Transverse colon (tissue), 4 donors: ENCODE data around the gene COMP. TPM values are rescaled to one million over a fixed set of nuclear protein-coding genes. Genes with fewer than 3 reads are reported as not detected.

Source experiments
- DNase-seq: peaks from one replicate; pipeline ENCODE4 v3.0.0-alpha.2; 2019
- H3K27ac ChIP-seq, 4 donors: fragments of 200-600 bp; sonication (generic); 2 replicates each; pipeline ENCODE4 v1.5.1; 2016 to 2018; ENCODE audit warnings: inconsistent platforms in 4 of 4
- H3K27me3 ChIP-seq: fragments of 200-600 bp; sonication (generic); 2 replicates; pipeline ENCODE4 v1.5.1; 2017; ENCODE audit warnings: inconsistent platforms
- H3K36me3 ChIP-seq, 4 donors: fragments of 200-600 bp; sonication (generic); 2 replicates each; pipeline ENCODE4 v1.5.1; 2017 to 2019; ENCODE audit warnings: inconsistent platforms in 4 of 4
- H3K4me1 ChIP-seq, 4 donors: fragments of 200-600 bp; sonication (generic); 2 replicates each; pipeline ENCODE4 v1.5.1; 2017 to 2020; ENCODE audit warnings: inconsistent platforms in 4 of 4
- H3K4me3 ChIP-seq, 4 donors: fragments of 200-600 bp; sonication (generic); 1 replicate in 1 of 4; 2 replicates in 3 of 4; pipeline versions ENCODE4 v1.5.1 to v1.6.1; 2017 to 2019; ENCODE audit warnings: inconsistent platforms in 4 of 4
- H3K9me3 ChIP-seq, 2 donors: fragments of 200-600 bp; sonication (generic); 2 replicates each; pipeline ENCODE4 v1.5.1; 2017 to 2019; ENCODE audit warnings: inconsistent platforms in 2 of 2
- CTCF ChIP-seq, 5 experiments: fragments of 200-600 bp in 3 of 5; fragments of 450-650 bp in 2 of 5; sonication (generic) in 3 of 5; IDR thresholded peaks; 1 replicate in 2 of 5; 2 replicates in 3 of 5; pipeline ENCODE4 v1.5.1; 2016 to 2017; ENCODE audit warnings: antibody characterized with exemption in 5 of 5, inconsistent platforms in 3 of 5, mild to moderate bottlenecking in 2 of 5, moderate library complexity in 1 of 5
- EP300 ChIP-seq: sonication (generic); formaldehyde crosslinking; IDR thresholded peaks from one replicate; pipeline ENCODE4 v1.6.1; 2017; ENCODE audit warnings: antibody characterized with exemption, low read depth
- POLR2A ChIP-seq: fragments of 450-650 bp; IDR thresholded peaks from one replicate; pipeline ENCODE4 v1.6.1; 2016; ENCODE audit warnings: antibody characterized with exemption, mild to moderate bottlenecking, moderate library complexity
- POLR2AphosphoS5 ChIP-seq, 3 donors: sonication (generic); formaldehyde crosslinking; IDR thresholded peaks; one replicate each; pipeline ENCODE4 v1.6.1; 2016; ENCODE audit warnings: antibody characterized with exemption in 3 of 3
- WGBS, 2 donors: methylation state at CpG; one replicate each; pipeline ENCODE4 v1.1.5; 2018; ENCODE audit warnings: low coverage in 1 of 2; 5-methylcytosine and 5-hydroxymethylcytosine counted together
- in situ Hi-C, 4 donors: fragments of 200-750 bp; cut with MboI; loops; one replicate each; pipeline versions ENCODE4 v1.15.0 to v1.15.1; 2017; ENCODE audit warnings: low sequenced_read_pairs in 3 of 4, low pct_ligation_motif_present in 1 of 4, low pct_unique_long_range_greater_than_20kb in 1 of 4
- intact Hi-C: fragments of 100-400 bp; cut with DNase I; formaldehyde crosslinking; loops from one replicate; pipeline ENCODE4 v1.15.1; 2023; ENCODE audit warnings: low total_unique reads
- total RNA-seq, 4 donors: library from RNA; depleted of rRNA; stranded (reverse); fragments of >200 nt; gene quantifications; one replicate each; pipeline ENCODE4 v1.1.0, GENCODE V29; 2016

Gene COMP
- total RNA-seq = under 1 TPM in 2 of 4 donors, not detected in 2; 0.32 to 0.55 TPM

GRCh38 chr19:18790566-18791314 is at the start of gene COMP:
Gene COMP (minus strand): TSS chr19:18791305. CDS start chr19:18791269, 36 bp downstream.
- Histone ChIP-seq H3K4me1 (peaks cover 13 to 30% (median 22%) of the 10 kb centered on the region in 4 donors), H3K36me3 (no peaks in the 10 kb centered on the region), H3K27ac (no peak within 1 kb of the TSS), H3K9me3 (no peaks in the 10 kb centered on the region), H3K27me3 (peaks cover 97% of the 10 kb centered on the region), H3K4me3 (peak within 1 kb of the TSS in 2 of 4 donors; percentile 4 to 42)
- intact Hi-C loops = no loop called here
- in situ Hi-C loops = no loop called here
- no peak for TF ChIP-seq POLR2A
- no peak for TF ChIP-seq CTCF (IDR thresholded peaks at IDR 0.05)
- no peak for TF ChIP-seq EP300
- no peak for TF ChIP-seq POLR2AphosphoS5 (IDR thresholded peaks at IDR 0.05)
- DNase-seq = no peak
- WGBS, 2 donors = 3 to 8% methylated on average over 14 to 53 of the region's 61 CpGs

GRCh38 chr19:18840288-18841267 is 49.5 kb upstream of the COMP start:
- no peaks in the 10 kb centered on the region for H3K9me3 ChIP-seq
- H3K36me3 ChIP-seq = no peaks in the 10 kb centered on the region
- TF ChIP-seq POLR2A = no peak
- TF ChIP-seq POLR2AphosphoS5 (IDR thresholded peaks at IDR 0.05) = no peak
- no peak for TF ChIP-seq EP300
- TF ChIP-seq CTCF (IDR thresholded peaks at IDR 0.05) = no peak
- WGBS, 2 donors = 70 to 81% methylated on average over 2 to 26 of the region's 26 CpGs
- no peak overlapping the region for H3K4me3 ChIP-seq
- H3K4me1 ChIP-seq = peaks cover 21 to 67% (median 54%) of the 10 kb centered on the region in 4 donors
- H3K27me3 ChIP-seq = no peaks in the 10 kb centered on the region
- intact Hi-C loops (no loop called here), in situ Hi-C loops (loop anchor here in 3 of 4 donors (10.0 to 25.0 kb wide), 3 partner anchors 246 to 378 kb away; partner anchors contain the start of gene REX1BD (in 2 of the 3))
- no peak for DNase-seq
- no peak overlapping the region for H3K27ac ChIP-seq

GRCh38 chr19:18839465-18840287 is 48.6 kb upstream of the COMP start:
- H3K9me3 ChIP-seq = no peaks in the 10 kb centered on the region
- 78% methylated on average over 15 of the region's 15 CpGs; no CpG with 5 or more reads in 1 of the 2 donors for WGBS, 2 donors
- H3K36me3 ChIP-seq = no peaks in the 10 kb centered on the region
- no peak overlapping the region for H3K27ac ChIP-seq
- H3K4me3 ChIP-seq = no peak overlapping the region
- intact Hi-C loops = no loop called here
- no peak for DNase-seq
- H3K27me3 ChIP-seq = no peaks in the 10 kb centered on the region
- in situ Hi-C loops = loop anchor here in 3 of 4 donors (10.0 to 25.0 kb wide), 3 partner anchors 245 to 377 kb away; partner anchors contain the start of gene REX1BD (in 2 of the 3)
- peaks cover 24 to 71% (median 63%) of the 10 kb centered on the region in 4 donors for H3K4me1 ChIP-seq
- TF ChIP-seq CTCF (IDR thresholded peaks at IDR 0.05) (no peak), EP300 (no peak), POLR2A (no peak), POLR2AphosphoS5 (IDR thresholded peaks at IDR 0.05) (no peak)
